GM21576 (cell line): ENCODE results near the gene CEP192.
"Not testable (repeated sequence)": the region's sequence is repeated elsewhere in the genome, so short reads cannot be mapped to it uniquely, and the experiment has no call there.

ENCODE experiments used
- ATAC-seq: cut with Tn5 transposase; IDR thresholded peaks from one replicate; pipeline ENCODE4 v1.9.1; 2021; ENCODE audit warnings: mild to moderate bottlenecking, moderate library complexity; ENCODE audit not compliant: unreplicated experiment

CEP192 gene, protein sequence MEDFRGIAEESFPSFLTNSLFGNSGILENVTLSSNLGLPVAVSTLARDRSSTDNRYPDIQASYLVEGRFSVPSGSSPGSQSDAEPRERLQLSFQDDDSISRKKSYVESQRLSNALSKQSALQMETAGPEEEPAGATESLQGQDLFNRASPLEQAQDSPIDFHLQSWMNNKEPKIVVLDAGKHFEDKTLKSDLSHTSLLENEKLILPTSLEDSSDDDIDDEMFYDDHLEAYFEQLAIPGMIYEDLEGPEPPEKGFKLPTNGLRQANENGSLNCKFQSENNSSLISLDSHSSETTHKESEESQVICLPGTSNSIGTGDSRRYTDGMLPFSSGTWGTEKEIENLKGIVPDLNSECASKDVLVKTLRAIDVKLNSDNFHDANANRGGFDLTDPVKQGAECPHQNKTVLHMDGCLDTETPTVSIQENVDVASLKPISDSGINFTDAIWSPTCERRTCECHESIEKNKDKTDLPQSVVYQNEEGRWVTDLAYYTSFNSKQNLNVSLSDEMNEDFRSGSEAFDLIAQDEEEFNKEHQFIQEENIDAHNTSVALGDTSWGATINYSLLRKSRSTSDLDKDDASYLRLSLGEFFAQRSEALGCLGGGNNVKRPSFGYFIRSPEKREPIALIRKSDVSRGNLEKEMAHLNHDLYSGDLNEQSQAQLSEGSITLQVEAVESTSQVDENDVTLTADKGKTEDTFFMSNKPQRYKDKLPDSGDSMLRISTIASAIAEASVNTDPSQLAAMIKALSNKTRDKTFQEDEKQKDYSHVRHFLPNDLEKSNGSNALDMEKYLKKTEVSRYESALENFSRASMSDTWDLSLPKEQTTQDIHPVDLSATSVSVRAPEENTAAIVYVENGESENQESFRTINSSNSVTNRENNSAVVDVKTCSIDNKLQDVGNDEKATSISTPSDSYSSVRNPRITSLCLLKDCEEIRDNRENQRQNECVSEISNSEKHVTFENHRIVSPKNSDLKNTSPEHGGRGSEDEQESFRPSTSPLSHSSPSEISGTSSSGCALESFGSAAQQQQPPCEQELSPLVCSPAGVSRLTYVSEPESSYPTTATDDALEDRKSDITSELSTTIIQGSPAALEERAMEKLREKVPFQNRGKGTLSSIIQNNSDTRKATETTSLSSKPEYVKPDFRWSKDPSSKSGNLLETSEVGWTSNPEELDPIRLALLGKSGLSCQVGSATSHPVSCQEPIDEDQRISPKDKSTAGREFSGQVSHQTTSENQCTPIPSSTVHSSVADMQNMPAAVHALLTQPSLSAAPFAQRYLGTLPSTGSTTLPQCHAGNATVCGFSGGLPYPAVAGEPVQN (N-terminal part only)

GRCh38 chr18:12990967-12991820 is at the start of gene CEP192:
TSS of gene CEP192 (plus strand) at chr18:12991362. CDS start at chr18:12999425, 8,063 bp downstream.
- peak; percentile 85 for ATAC-seq

DNA sequence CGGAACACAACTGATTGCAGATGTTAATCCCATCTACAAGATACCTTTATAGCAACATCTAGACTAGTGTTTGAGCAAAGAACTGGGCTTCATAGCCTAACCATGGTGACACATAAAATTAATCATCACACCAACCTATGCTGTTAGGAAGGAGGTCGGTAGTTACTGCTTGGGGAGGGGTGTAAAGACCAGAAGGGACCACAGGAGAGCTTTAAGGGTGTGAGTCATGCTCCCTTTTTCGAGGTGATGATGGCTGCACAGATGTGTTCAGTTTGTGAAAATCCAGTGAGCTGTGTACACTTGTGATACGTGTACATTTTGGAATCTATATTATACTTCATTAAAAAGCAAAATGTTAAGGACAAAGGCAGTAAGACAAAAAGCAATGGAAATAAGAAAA is 47.9 kb upstream of the CEP192 start:
- ATAC-seq = no peak

- no peak for ATAC-seq
Observed at GRCh38 chr18:12944709-12945108, 46.5 kb upstream of the CEP192 start.

GRCh38 chr18:12946549-12947284 is 44.4 kb upstream of the CEP192 start:
- ATAC-seq = peak; percentile 0

DNA sequence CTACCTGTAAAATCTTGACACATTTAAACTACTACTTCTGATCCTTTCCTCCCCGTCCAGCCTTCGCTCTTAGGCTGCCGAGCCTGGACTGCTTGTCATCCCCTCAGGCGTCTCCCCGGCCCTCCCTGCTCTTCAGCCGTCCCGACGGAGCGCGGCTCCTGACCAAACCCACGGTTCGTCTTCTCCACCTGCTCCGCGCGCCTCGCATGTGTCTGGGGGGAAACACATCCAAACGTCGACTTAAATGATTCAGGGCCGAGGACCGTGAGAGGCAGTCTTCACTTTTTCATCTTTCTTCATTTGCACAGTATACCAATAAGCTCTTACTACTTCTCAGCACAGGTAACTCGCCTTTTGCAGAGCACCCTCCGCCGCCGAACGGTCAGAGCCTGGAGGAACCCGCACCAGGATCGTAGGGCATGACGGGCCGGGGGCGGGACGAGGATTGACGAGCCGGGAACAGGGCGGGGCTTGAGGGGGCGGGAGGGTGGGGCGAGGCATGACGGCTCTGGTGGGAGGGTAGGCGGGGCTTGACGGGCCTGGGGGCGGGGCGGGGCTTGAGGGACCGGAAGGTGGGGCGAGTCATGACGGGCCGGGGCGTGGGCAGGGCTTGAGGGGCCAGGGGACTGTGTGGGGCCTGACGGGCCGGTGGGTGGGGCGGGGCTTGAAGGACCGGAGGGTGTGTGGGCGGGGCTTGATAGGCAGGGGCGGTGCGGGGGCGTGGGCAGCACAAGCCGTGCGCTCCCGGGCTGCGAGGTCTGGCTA is 43.7 kb upstream of the CEP192 start, which contains the start of gene SEH1L:
Gene SEH1L, plus strand, starts transcription at position 727 of the 765 bp plus-strand sequence. CDS start 111 bp downstream, outside the sequence.
- ATAC-seq = peak; percentile 66

DNA sequence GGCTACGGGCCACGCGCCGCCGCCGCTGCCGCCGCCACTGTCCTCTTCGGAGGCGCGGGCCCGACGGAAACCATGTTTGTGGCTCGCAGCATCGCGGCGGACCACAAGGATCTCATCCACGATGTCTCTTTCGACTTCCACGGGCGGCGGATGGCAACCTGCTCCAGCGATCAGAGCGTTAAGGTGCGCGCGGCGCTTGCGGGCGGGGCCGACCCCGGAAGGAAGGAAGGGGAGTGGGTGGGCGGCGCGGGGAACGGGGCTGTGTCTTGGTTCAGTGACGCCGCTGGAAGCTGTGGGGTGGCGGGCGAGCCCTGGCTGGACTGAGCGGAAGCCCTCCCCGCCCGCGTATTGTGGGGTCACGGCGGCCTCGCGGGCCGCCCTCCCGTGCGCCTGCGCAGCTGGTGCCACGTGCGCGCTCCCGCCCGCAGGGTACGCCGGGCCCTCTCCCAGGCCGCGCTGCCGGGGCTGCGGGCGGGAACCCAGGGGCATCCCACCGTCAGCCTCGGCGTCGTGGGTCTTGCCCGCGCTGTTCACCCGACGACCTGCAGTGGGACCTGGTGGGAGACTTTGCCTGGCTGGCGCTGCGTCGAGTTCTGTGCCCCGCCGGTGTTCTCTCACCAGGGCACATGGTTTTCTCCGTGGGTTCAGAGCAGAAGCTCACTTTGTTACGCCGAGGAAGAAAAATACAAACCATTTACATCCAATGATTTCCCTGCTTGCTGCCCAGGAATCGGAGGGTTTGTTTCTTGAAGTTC is 42.9 kb upstream of the CEP192 start:
- ATAC-seq = peak; percentile 60

DNA sequence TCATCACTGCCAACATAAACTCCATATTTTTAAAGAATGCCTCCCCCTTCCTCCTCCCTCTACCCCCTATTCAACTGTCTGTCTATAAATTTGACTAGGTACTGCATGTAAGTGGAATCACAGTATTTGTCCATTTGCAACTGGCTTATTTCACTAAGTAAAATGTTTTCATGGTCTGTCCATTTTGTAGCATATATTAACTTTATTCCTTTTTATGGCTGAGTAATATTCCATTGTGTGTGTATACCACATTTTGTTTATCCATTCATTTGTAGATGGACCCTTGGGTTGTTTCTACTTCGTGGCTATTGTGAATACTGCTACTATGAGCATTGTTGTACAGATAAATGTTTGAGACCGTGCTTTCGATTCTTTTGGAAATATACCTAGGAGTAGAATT is 32.7 kb upstream of the CEP192 start:
- no peak for ATAC-seq

GRCh38 chr18:12960395-12960794 is 30.8 kb upstream of the CEP192 start:
- ATAC-seq = no peak

- ATAC-seq = no peak
Observed at GRCh38 chr18:12960853-12961397, 30.2 kb upstream of the CEP192 start.

DNA sequence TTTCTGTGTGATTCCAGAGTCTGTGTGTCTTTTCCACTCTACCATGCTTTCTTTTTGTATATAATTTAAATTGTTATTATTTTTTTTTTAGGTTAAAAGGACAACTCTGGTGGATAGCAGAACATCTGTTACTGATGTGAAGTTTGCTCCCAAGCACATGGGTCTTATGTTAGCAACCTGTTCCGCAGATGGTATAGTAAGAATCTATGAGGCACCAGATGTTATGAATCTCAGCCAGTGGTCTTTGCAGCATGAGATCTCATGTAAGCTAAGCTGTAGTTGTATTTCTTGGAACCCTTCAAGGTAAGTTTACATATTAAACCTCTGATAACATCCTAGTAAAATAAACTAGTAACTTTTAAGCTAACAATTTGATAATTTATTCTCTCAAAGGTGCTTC is 28.1 kb upstream of the CEP192 start:
- no peak for ATAC-seq

DNA sequence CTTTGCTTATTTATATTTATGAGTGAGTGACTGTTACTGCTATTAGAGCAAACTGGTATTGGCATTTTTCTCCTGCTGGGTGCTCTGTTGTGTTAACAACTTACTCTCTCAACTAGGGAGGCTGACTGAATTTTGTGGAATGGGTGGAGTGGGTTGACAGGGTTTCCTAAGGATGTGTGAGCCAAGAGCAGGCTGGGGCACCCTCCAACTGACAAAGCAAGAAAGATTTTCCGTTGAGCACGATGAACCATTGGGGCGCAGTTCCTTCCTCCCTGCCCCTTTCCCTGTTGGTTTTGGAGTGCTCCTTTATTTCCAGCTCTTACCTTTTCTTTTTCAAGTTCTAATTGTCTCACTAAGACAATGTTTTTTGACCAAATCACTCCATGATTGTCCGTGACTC is 23.0 kb upstream of the CEP192 start:
- no peak for ATAC-seq

DNA sequence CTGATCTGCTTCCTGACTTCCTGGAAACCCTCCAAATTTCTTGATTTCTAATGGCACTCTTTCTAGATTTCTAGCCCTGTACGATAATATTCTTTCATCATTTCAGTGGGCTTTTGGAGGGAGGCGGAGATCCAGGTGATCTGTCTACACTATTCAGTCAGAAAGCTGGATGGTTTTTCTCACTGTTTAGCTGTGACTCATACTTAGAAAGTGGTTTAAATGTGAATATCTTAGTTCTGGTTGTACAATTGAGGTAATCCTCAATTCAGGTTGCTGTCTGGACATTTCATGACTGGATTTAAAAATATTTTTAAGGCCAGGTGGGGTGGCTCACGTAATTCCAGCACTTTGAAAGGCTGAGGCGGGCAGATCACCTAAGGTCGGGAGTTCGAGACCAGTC is 22.5 kb upstream of the CEP192 start:
- ATAC-seq = no peak

- ATAC-seq = no peak
Observed at GRCh38 chr18:12973562-12974213, 17.5 kb upstream of the CEP192 start.

- ATAC-seq = no peak
Observed at GRCh38 chr18:12975488-12975887, 15.7 kb upstream of the CEP192 start.

DNA sequence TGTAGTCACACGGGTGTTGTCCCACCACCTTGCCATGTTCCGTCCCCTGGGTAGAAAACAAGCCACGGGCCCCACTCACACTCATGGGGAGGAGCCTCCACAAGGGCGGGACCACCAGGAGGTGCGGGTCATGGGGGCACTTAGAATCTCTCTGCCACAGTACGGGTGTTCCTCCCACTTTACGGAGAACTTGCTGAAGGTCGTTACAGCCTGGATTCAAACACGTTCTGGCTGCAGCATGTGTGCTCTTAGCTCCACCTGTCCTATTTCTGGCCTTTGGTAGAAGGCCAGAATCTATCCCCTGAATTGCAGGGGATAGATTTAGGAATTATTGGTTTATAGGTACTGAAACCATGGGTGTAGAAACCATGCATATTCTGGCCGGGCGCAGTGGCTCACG is 14.9 kb upstream of the CEP192 start:
- no peak for ATAC-seq

DNA sequence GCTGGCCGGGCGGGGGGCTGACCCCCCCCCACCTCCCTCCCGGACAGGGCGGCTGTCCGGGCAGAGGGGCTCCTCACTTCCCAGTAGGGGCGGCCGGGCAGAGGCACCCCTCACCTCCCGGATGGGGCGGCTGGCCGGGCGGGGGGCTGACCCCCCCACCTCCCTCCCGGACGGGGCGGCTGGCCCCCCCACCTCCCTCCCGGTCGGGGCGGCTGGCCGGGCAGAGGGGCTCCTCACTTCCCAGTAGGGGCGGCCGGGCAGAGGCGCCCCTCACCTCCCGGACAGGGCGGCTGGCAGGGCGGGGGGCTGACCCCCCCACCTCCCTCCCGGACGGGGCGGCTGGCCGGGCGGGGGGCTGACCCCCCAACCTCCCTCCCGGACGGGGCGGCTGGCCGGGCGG is 11.1 kb upstream of the CEP192 start:
- ATAC-seq = not testable (repeated sequence)
